Stromal cell of bone marrow (primary cell): Measurements from ENCODE around the gene PPM1E.
A peak's percentile ranks its signal among the peaks of the same experiment; 100 is the strongest.
"Not testable (repeated sequence)": the region's sequence is repeated elsewhere in the genome, so short reads cannot be mapped to it uniquely, and the experiment has no call there.

Experiments
- DNase-seq: peaks from one replicate; pipeline ENCODE4 v3.0.0-alpha.2; 2012; ENCODE audit warnings: low read depth

The PPM1E gene

DNA sequence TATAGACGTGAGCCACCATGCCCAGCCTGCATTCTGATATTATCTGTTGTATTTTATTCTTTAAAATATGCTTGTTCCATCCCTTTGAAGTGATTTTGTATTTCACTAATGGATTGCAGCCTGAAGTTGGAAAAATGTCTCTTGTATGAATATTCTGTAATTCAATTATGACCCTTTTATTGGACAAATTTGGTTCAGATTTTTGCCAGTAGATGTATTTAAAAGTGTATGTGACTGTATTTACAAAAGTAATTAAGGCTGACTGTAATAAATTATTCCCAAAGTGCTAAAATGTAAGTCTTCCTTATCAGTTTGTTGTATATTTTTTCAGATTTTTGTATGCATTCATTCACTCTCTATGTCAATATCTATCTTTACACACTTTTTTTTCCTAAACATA lies 23.8 kb downstream of the PPM1E start:
- DNase-seq, result no peak

DNA sequence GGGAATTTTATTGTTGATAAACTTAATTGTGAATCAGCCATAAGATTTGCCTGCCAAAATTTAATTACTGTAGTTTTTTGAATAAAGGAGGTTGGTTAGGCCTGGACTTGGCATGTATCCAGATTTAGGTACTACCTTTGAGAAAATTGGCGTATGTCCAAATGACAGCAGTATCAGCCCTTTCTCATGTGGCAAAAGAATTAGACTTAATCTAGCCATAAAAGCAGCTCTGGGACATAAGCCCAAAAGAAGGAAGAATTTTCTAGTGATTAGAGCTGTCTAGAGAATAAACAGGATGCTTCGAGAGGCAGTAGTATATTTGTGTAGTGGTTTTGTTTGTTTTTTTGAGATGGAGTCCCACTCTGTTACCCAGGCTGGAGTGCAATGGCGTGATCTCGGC lies 27.7 kb downstream of the PPM1E start:
- DNase-seq, result no peak

DNA sequence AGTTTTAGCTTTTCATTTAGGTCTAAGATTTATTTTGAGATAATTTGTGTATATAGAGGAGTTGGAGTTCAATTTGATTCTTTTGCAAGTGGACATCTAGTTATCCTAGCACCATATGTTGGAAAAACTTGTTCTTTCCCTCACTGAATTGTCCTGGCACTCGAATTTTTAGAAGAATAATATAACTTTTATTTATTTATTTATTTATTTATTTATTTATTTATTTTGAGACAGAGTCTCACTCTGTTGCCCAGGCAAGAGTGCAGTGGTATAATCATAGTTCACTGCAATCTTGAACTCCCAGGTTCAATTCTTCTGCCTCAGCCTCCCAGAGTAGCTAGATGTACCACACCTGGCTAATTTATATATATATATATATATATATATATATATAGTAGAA lies 29.4 kb downstream of the PPM1E start:
- DNase-seq, result no peak

DNA sequence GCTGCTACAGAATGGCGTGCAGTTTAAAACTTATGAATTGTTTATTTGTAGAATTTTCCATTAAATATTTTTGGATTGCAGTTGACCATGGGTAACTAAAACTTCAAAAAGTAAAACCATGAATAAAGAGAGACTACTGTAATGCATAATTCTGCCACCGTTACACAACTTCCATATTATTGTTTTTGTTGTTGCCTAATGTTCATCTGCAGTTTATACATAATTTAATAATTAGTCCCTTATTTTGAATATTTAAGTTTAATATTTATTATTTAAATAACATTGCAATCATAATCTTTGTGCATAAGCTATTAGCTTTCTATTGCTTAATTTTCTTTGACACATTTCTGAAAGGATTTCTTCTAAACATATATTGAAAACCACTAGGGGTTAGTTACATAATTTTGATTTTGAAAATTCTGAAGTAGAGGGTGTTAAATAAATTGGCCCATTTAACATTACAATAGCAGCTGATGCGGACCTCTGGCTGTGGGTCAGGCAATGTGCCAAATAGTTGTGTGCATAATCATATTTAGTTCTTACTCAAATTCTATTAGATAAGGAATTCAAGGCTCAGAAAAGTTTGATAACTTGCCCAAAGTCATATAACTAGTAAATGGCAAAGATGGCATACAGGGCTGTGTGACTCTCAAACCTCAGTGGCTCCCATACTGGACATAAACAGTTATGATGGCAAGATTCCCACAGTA lies 31.1 kb downstream of the PPM1E start:
- peak; percentile 25 for DNase-seq

DNA sequence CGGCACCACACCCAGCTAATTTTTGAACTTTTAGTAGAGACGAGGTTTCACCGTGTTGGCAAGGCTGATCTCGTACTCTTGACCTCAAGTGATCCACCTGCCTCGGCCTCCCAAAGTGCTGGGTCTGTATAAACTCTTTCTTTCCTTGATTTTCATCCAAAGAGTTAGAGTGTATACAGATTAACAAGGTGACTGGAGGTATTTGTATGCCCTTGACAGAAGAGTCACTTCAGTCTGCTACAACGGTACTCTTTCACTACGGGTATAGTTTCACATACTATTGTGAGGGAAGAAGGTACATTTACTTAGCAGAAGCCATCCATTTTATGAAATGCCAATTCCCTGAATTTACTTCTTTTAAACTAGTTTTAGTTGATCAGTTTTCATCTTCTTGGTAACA lies 32.5 kb downstream of the PPM1E start:
- no peak for DNase-seq

DNA sequence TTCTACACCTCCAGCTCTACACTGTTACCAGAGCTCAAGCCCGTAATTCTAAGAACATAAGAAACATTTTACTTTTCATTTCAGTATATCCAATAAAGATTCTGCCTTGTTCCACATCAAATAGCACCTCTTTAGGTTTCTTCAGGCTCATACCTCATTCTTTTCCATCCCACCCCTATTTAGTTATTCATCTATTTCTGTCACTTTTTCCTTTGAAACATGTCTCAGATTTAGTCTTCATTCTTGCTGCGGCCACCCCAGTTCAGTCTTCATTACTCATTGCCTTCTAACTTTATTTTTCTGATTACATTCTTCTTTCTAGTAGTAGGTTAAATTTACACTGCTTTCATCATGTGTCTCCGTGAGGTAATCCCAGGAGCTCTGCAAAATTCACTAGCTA lies 33.5 kb downstream of the PPM1E start:
- DNase-seq, result no peak

DNA sequence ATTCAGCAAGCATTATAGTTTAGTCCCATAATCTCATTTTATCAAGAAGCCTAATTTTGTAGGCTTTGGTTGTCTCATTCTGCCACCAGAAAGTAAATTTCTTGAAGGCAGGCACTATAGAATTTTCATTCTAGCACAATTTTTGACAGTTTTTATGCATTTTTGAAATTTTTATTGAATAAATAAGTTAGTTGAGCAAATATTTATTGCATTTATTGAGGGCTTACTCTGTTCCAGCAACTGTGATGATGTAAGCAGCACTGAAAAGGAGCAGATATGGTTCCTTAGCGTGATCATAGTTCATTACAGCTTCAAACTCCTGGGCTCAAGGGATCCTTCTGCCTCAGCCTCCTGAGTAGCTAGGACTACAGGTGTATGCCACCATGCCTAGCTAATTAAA lies 34.2 kb downstream of the PPM1E start:
- no peak for DNase-seq

DNA sequence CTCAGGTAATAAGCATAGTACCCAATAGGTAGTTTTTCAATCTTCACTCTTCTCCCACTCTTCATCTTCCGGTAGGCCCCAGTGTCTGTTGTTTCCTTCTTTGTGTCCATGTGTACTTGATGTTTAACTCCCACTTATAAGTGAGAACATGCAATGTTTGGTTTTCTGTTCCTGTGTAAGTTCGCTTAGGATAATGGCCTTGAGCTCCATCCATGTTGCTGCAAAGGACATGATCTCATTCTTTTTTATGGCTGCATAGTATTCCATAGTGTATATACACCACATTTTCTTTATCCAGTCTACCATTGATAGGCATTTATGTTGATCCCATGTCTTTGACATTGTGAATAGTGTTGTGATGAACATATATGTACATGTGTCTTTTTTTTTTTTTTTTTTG lies 38.9 kb downstream of the PPM1E start:
- not testable (repeated sequence) for DNase-seq

DNA sequence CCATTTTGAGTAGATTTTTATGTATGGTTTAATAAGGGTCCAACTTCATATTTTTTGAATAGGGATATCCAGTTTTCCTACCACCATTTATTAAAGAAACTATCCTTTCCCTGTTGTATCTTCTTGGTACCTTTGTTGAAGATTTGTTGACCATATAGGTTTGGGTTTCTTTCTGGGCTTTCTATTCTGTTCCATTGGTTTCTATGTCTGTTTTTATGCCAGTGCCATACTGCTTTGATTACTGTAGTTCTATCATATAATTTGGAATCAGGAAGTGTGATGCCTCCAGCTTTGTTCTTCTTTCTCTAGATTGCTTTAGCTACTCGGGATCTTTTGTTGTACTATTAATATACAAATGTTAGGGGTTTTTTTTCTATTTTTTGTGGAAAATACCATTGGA lies 46.5 kb downstream of the PPM1E start:
- no peak for DNase-seq

DNA sequence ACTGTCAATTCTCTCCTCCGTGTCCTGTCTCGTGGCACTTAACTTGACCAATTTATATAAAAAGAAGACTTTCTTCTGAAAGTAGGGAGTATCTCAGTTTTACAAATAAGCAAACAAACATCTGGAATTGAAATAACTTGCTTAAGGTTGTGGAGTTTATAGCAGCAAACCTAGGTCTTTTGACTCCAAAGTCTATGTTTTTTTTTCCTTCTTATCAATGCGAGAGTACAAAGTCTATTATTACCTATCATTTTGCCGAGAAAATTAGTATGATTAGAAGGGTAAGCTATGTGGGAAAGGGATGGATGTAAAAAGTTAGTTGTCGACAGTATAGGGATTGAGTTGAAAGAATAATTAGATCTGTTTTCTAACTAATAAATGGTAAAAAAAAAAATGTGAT lies 50.4 kb downstream of the PPM1E start:
- no peak for DNase-seq

DNA sequence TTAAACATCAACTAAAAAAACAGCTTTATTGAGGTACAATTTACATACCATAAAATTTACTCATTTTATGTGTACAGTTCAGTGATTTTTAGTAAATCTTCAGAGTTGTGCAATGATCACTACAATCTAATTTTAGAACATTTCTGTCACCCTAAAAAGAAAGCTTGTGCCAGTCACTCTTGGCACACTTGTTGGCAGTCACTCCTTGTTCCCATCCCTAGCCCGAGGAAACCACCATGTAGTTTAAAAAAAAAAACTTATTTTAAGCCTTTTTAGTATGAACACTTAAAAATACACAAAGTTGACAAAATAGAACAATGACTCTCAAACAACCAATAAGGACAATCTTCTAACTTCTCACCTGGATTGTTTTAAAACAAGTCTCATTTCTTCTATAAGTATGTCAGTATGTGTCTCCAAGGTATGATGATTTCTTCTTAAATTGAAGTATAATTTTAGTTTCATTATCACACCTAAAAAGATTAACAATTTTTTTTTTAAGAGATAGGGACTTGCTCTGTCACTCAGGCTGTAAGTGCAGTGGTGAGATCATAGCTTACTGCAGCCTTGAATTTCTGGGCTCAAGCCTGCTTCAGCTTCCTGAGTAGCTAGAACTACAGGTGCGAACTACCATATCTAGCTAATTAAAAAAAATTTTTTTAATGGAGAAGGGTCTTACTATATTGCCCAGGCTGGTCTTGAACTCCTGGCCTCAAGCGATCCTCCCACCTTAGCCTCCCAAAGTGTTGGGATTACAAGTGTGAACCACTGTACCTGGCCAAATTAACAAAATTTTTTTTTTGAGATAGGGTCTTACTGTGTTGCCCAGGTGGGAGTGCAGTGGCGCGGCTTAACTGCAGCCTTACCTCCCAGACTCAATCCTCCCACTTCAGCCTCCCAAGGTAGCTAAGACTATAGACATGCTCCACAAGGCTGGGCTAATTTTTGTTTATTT lies 53.2 kb downstream of the PPM1E start:
- no peak for DNase-seq

DNA sequence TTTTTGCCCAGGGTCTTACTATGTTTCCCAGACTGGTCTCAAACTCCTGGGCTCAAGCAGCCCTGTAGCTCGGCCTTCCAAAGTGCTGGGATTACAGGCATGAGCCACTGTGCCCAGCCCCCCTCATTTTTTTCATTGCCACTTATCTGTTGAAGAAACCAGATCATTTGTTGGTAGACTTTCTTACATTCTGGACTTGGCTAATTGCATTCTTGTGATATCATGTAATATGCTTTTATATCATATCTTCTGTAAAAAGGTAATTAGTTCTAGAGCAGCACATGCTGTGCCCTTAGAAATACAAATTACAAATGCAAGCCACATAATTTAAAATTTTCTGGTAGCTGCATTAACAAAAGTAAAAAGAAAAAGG lies 53.9 kb downstream of the PPM1E start:
- no peak for DNase-seq

DNA sequence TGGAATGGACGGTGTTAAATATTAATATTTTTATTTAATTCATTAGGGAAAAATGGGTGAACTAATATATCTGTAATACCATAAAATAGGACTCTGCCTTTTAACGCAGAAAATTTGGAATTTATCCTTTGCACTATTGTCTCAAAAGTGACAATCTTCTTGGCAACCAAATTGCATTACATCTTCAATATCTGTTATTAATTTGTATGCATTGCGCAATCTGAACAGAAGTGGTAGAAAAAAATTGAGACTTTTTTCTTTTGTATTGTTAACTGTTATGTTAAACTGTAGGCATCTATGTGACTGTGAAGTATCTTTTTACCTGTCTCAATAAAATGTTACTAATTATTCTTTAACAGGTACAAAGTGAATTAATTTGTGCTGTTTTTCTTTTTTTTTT lies 55.6 kb downstream of the PPM1E start:
- no peak for DNase-seq

DNA sequence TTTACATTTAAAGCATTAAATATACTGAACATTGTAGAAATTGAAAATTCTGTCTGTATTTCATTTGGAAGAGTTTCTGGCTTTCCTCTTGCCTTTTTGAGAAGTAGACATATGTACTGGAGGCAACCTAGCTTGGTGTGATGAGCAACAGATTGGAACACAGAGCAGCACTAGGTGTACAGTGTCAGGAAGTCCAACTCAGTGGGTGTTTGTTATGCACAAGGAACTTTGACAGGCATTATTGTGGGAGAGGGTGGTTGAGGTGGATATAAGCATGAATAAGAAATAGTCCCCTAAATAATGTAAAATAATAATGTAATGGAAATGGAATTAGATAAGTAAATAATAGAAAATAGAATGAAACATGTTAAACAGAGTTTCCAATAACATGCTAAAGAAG lies 58.1 kb downstream of the PPM1E start:
- no peak for DNase-seq

DNA sequence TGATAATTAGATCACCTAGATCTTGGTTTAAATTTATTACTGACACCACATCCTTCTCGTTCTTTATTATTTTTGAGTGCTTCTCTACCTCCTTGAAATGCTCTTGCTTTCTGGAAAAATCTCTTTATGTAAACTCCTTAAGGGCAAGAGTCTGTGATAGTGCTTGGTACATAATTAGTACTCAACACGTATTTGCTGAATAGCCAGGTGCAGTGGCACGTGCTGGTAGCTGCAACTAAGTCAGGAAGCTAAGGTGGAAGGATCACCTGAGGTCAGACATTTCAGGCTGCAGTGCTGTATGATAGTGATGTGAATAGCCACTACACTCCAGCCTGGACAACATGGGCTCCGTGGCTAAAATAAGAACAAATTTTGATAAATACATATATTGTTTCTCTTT lies 63.0 kb downstream of the PPM1E start:
- no peak for DNase-seq

DNA sequence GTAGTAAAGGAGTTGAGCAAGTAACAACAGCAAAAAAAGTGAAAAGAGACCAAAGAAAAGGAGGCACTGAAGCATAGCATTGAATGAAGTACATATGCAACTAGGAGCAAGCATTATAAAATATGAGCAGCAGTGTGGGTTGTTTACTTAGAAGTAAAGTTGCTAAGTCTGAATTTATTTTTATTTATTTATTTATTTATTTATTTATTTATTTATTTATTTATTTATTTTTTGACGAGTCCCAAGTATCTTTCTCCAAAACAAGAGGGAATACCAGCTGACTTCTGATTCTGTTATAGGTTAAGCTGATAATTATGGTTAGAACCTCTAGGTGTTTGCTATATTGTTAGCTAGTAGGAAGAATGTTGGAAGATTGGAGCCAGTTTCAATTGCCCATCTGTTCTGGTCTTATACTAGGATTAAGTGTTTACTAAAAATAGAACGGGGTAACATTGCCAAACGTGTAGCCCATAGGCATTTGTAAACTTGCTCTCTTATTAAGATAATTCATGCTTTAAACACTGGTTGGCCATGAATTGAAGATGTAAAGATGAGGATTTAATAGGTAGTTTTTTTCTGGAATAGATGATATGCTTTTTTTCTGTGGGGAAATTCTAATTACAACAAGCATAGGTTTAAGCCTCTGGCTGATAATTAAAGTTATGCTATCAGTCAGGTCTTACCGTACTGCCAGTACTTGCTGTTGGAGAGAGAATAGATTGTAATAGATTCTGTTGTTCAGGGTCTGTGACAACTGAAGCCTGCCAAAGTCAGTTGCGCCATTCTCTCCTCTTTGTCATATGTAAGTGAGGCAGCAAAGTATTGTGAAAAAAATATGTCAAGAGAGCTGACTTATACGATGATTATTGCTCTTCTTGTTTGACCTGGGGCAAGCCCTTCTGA lies 66.7 kb downstream of the PPM1E start:
- no peak for DNase-seq

DNA sequence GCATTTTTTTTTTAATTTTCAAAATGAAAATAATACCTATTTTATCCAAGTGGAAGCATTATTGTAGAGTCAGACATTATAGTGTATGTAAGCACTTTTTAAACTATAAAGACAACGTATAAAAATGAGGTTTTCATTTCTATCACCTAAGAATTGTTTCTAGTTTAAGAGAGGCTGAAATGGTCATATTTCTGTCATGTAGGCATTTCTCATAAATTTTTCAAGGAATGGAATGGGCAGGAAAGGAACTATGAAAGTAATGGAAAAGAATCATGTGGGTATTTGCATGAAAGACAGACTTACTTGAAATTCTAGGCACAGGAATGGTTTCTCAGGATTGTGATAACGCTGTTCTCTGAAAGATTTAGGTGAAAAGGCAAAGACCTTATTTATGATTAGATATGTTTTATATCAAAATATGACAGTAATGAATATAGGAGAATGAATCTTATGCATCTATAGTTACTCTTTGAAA lies 67.4 kb downstream of the PPM1E start:
- DNase-seq, result no peak

DNA sequence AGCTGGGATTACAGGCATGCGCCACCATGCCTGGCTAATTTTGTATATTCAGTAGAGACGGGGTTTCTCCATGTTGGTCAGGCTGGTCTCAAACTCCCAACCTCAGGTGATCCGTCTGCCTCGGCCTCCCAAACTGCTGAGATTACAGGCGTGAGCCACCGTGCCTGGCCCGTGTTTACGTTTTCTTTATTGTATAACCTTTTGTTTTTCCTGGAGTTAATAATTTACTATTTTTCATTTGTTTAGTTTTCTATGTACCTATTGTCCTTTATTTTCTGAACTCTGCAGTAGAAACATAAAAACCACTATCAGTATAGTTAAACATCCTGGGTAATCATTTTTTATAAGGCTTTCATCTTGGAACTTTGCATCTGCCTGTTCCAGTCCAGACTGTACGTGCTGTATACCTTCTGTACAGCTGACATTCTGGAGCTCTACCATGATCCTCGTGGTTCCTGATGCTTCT lies 73.6 kb downstream of the PPM1E start:
- DNase-seq, result no peak

DNA sequence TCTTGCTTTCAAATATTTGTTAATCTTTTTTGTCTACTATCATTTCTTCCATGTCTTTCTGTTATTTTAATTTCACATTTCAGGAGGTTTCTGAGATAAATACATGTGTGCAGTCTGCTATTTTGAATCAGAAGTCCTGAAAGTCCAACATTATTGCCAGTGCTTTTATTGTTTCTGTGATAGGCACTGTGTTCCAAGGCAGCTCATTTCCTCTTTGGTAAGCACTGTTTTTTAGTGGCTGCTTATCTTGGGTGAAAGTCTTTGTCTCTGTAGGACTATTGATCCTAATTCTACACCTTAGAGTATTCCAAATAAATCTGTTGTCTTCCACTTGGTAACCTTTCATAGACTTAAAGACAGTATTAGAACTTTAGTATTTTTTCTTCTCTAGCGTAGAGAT lies 76.1 kb downstream of the PPM1E start:
- no peak for DNase-seq

DNA sequence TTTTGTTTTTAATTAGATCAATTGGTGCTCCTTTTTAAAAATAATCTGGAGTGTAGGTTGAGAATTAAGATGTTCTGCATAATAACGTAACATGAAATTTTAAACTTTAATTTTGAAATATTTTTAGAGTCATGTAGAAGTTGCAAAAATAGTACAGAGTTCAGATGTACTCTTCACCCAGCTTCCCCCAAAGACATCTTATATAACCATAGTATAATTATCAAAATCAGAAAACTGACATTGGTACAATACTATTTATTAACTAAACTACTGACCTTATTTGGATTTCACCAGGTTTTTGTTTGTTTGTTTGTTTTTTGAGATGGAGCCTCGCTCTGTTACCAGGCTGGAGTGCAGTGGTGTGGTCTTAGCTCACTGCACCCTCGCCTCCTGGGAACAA lies 76.9 kb downstream of the PPM1E start:
- no peak for DNase-seq

DNA sequence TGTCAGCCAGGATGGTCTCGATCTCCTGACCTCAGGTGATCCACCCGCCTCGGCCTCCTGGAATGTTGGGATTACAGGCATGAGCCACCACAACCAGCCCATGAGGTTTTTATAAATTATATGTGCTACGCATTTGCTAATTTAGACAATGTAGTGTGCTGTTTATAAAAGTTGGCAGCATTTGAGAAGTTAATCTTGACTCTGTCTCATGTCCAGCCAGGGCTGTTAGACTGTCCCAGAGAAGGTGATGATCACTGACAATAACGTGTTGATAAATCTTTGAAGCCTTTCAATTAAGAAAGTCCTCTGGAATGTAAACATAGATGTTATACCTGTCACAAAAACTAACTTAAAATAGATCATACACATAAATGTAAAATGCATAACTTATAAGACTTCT lies 82.0 kb downstream of the PPM1E start:
- no peak for DNase-seq
